Neural cell (in vitro differentiated cells): Measurements from ENCODE around the gene DCST1. TPM values are rescaled to one million over a fixed set of nuclear protein-coding genes. Genes with fewer than 3 reads are reported as not detected.

Experiments
- H2AFZ ChIP-seq: fragments of 200-600, 300-800 bp; sonication (generic), shearing (Covaris generic); 2 replicates; pipeline ENCODE4 v1.6.0; 2014; ENCODE audit warnings: low read depth, mild to moderate bottlenecking, antibody characterized with exemption, low read length, moderate library complexity
- H3F3A ChIP-seq: fragments of 200-600 bp; shearing (Covaris generic); 2 replicates; pipeline ENCODE4 v1.6.1; 2016; ENCODE audit warnings: mild to moderate bottlenecking, moderate library complexity, mixed read lengths, antibody characterized with exemption, low read length; ENCODE audit not compliant: insufficient read depth, poor library complexity, severe bottlenecking
- H3K27ac ChIP-seq: fragments of 200-600, 300-800 bp; sonication (generic), shearing (Covaris generic); 2 replicates; pipeline ENCODE4 v1.5.1; 2014; ENCODE audit warnings: mild to moderate bottlenecking, low read length, moderate library complexity
- H3K27me3 ChIP-seq: fragments of 300-800, 200-600 bp; sonication (generic), shearing (Covaris generic); 2 replicates; pipeline ENCODE4 v1.6.0; 2014; ENCODE audit warnings: mild to moderate bottlenecking, low read depth, low read length, moderate library complexity; ENCODE audit not compliant: insufficient read depth
- H3K36me3 ChIP-seq: fragments of 300-800, 200-600 bp; sonication (generic), shearing (Covaris generic); 2 replicates; pipeline ENCODE4 v1.5.1; 2014; ENCODE audit warnings: mild to moderate bottlenecking, antibody characterized with exemption, low read length, moderate library complexity; ENCODE audit not compliant: insufficient read depth
- H3K4me2 ChIP-seq: fragments of 300-800, 200-600 bp; sonication (generic), shearing (Covaris generic); 2 replicates; pipeline ENCODE4 v1.6.0; 2014; ENCODE audit warnings: mild to moderate bottlenecking, low read length
- H3K4me3 ChIP-seq: fragments of 300-800, 200-600 bp; sonication (generic), shearing (Covaris generic); 2 replicates; pipeline ENCODE4 v1.5.1; 2014; ENCODE audit warnings: mild to moderate bottlenecking, low read length, moderate library complexity
- H3K79me2 ChIP-seq: fragments of 200-600 bp; shearing (Covaris generic); replicated peaks from 2 replicates; pipeline ENCODE4 v1.6.0; 2014; ENCODE audit warnings: mild to moderate bottlenecking, low read length, moderate library complexity; ENCODE audit not compliant: insufficient read depth
- H3K9ac ChIP-seq: fragments of 300-800, 200-600 bp; sonication (generic), shearing (Covaris generic); 2 replicates; pipeline ENCODE4 v1.6.1; 2016; ENCODE audit warnings: mild to moderate bottlenecking, low read length, mixed read lengths
- H3K9me2 ChIP-seq: fragments of 200-600 bp; shearing (Covaris generic); 2 replicates; pipeline ENCODE4 v1.6.1; 2016; ENCODE audit warnings: mild to moderate bottlenecking, low read length, mixed read lengths; ENCODE audit not compliant: insufficient read depth
- H3K9me3 ChIP-seq: fragments of 200-600, 300-800 bp; sonication (generic), shearing (Covaris generic); 2 replicates; pipeline ENCODE4 v1.6.1; 2016; ENCODE audit warnings: mild to moderate bottlenecking, mixed run types, low read length, moderate library complexity, mixed read lengths
- H4K20me1 ChIP-seq: fragments of 200-600 bp; shearing (Covaris generic); 2 replicates; pipeline ENCODE4 v1.6.1; 2016; ENCODE audit warnings: mild to moderate bottlenecking, mixed run types; ENCODE audit not compliant: insufficient read depth
- CTCF ChIP-seq: fragments of 450-650 bp; IDR thresholded peaks from 2 replicates; pipeline ENCODE4 v1.5.1; 2014; ENCODE audit warnings: antibody characterized with exemption, mild to moderate bottlenecking, moderate library complexity; ENCODE audit not compliant: poor library complexity, severe bottlenecking
- EP300 ChIP-seq: fragments of 450-650 bp; conservative IDR thresholded peaks from 2 replicates; pipeline ENCODE4 v1.6.1; 2014; ENCODE audit warnings: antibody characterized with exemption, mild to moderate bottlenecking, moderate library complexity; ENCODE audit not compliant: poor library complexity, severe bottlenecking
- EZH2 ChIP-seq: fragments of 200-600, 300-800 bp; shearing (Covaris generic), sonication (generic); IDR thresholded peaks from 2 replicates; pipeline ENCODE4 v1.6.1; 2014; ENCODE audit warnings: antibody characterized with exemption, low read length, borderline replicate concordance, mild to moderate bottlenecking; ENCODE audit not compliant: insufficient read depth, poor library complexity, severe bottlenecking
- MXI1 ChIP-seq: fragments of 450-650 bp; conservative IDR thresholded peaks from 2 replicates; pipeline ENCODE4 v1.6.1; 2014; ENCODE audit warnings: antibody characterized with exemption, mild to moderate bottlenecking; ENCODE audit not compliant: poor library complexity, severe bottlenecking
- POLR2AphosphoS5 ChIP-seq: IDR thresholded peaks from 2 replicates; pipeline ENCODE4 v1.6.1; 2012
- RAD21 ChIP-seq: fragments of 450-650 bp; conservative IDR thresholded peaks from 2 replicates; pipeline ENCODE4 v1.6.1; 2014; ENCODE audit warnings: antibody characterized with exemption, mild to moderate bottlenecking, moderate library complexity
- REST ChIP-seq: IDR thresholded peaks from 2 replicates; pipeline ENCODE4 v1.6.1; 2012; ENCODE audit warnings: borderline replicate concordance
- SMC3 ChIP-seq: fragments of 450-650 bp; conservative IDR thresholded peaks from 2 replicates; pipeline ENCODE4 v1.6.1; 2014; ENCODE audit warnings: antibody characterized with exemption, mild to moderate bottlenecking, moderate library complexity; ENCODE audit not compliant: poor library complexity
- TAF1 ChIP-seq: IDR thresholded peaks from 2 replicates; pipeline ENCODE4 v1.6.1; 2012; ENCODE audit warnings: low read depth
- polyA plus RNA-seq: library from polyadenylated mRNA; depleted of rRNA; stranded (reverse); fragments of >200 nt; gene quantifications from 2 replicates; pipeline ENCODE4 v1.2.3, GENCODE V29; 2014

DCST1 gene
- polyA plus RNA-seq, 1 donor from 2014 or later = not detected

DNA sequence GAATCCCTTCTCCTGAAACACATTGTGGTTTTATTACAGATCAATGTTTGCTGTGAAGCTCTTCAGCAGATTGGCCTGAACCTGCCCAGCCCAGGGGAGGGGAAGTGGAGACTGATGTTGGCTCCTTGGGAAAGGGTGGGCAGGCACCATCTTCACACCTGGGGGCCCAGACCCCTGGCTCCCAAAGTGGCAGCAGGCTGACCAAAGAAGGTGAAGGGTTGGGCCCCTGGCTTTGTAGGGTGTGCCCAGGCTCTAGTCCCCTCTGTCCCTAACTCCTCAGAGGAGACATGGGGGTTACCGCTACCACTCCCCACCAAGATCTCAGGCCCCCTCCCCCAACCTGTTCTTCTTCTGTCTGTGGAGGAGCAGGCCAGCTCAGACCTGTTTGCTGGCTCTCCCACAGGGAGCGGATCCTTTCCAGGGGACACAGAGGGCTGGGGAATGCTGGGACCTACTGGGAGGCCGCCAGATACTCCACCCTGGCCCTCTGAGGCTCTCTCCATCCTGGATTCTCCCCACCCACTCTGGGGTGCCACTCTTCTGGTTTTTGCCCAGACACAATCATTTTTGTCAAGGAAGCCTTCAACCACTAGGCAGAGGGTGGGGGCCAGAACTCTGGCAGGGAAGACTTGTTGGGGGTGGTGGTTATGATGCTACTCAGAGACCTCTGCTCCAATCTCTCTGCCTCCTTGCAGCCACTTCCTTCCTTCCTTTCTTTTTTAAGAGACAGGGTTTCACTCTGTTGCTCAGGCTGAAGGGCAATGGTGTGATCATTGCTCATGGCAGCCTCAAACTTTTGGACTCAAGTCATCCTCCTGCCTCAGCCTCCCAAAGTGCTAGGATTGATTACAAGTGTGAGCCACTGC lies 40.0 kb downstream of the DCST1 start:
- TF ChIP-seq TAF1 (no peak), RAD21 (no peak), EZH2 (no peak), EP300 (no peak), MXI1 (no peak), CTCF (no peak)
- no peaks in the 10 kb centered on the region for H3K79me2 ChIP-seq
- no peaks in the 10 kb centered on the region for H4K20me1 ChIP-seq
- H3K9ac ChIP-seq = no peak overlapping the region
- no peaks in the 10 kb centered on the region for H3K9me3 ChIP-seq
- no peaks in the 10 kb centered on the region for H3K36me3 ChIP-seq
- H3K27me3 ChIP-seq = no peaks in the 10 kb centered on the region
- no peak overlapping the region for H3K27ac ChIP-seq
- no peaks in the 10 kb centered on the region for H3K9me2 ChIP-seq
- no peak overlapping the region for H3K4me3 ChIP-seq
- no peak overlapping the region for H3K4me2 ChIP-seq
- no peaks in the 10 kb centered on the region for H3F3A ChIP-seq
- H2AFZ ChIP-seq = no peak overlapping the region

DNA sequence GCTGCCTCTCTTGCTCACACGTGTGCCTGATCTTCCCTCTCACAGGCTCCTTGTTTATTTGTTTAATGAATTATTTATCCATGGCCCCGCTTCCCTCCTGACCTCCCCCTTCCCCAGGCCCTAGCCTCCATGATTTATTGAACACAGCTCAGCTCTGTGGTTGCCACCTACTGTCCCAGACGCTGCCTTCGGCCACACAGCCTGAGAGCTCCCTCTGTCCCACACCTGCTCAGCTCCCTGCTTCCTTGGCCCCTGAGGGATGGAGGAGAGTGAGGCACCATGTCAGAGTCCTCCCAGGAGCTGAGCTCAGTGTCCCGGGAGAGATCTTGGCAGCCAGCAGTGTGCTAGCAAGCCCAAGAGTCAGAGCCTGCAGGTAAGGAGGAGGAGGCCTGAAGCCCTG lies 41.9 kb downstream of the DCST1 start:
- Histone ChIP-seq H3K9me3 (no peaks in the 10 kb centered on the region), H3K79me2 (peaks cover 5% of the 10 kb centered on the region), H3K9ac (no peak overlapping the region), H3K9me2 (no peaks in the 10 kb centered on the region), H3K4me2 (no peak overlapping the region), H3K4me3 (no peak overlapping the region), H3K27me3 (no peaks in the 10 kb centered on the region), H3K27ac (no peak overlapping the region), H3F3A (no peaks in the 10 kb centered on the region), H2AFZ (no peak overlapping the region), H4K20me1 (no peaks in the 10 kb centered on the region), H3K36me3 (no peaks in the 10 kb centered on the region)
- no peak for TF ChIP-seq TAF1
- TF ChIP-seq RAD21 = no peak
- TF ChIP-seq CTCF = no peak
- TF ChIP-seq EP300 = no peak
- TF ChIP-seq REST = no peak
- TF ChIP-seq MXI1 = no peak
- no peak for TF ChIP-seq SMC3
- no peak for TF ChIP-seq EZH2
- no peak for TF ChIP-seq POLR2AphosphoS5
